Stimulated activated CD8-positive, alpha-beta memory T cell treated with anti-CD3 and anti-CD28 coated beads, Interleukin-2, amount 100 ng/mL, for 48 hours (primary cell): Measurements from ENCODE around the gene COMP.

Experiments
- DNase-seq, 2 donors: peaks; one replicate each; pipeline ENCODE4 v3.0.0-alpha.2; 2020; ENCODE audit warnings: low read depth in 2 of 2

The COMP gene

DNA sequence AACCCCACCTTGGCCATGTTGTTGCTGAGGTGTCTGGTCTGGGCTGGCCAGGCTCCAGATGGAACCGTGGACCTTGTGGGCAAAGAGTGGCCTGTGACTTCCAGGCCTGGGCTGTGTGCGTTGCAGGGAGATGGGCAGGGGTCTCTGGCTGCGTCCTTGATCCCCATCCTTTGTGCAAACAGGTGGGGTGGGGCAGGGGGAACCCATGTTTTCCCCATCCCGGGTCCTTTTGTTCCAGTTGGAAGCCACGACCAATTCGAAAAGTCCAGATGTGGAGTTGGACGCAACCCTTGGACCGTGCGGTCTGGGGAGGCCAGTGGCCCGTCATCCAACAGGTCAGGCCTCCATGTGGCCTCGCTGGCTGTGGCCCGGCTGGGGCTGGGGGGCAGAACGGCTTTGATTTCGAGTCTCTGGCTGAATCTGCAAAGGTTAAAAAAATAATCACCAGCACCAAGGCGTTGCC lies 13.1 kb upstream of the COMP start:
- DNase-seq = no peak

DNA sequence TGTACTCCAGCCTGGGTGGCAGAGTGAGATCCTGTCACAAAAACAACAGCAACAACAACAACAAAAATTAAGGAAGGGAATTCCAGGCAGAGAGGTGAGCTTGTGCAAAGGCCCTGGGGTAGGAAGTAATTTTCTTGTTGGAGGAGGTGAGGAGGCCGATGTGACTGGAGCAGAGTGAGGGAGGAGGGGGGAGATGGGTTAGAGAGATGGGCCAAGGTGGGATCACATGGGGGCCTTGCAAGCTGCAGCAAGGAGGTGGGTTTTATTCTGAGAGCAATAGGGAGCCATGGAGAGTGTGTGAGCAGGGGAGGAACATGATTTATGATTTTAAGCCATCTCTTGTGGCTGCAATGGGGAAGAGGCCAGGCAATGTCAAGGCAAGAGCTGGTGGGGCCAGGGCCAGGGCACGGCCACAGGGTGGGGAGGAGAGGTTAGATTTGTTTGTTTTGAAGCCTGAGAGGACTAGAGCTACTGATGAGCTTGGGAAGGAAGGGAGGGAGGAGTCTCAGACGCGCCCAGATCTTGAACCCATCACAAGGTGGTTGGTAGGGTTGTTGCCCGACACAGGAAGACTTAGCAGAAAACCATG lies 12.5 kb upstream of the COMP start:
- DNase-seq = no peak

- DNase-seq = no peak
Measured at GRCh38 chr19:18802354-18802753, 11.2 kb upstream of the COMP start.

GRCh38 chr19:18800636-18801035 lies 9.5 kb upstream of the COMP start:
- no peak for DNase-seq

DNA sequence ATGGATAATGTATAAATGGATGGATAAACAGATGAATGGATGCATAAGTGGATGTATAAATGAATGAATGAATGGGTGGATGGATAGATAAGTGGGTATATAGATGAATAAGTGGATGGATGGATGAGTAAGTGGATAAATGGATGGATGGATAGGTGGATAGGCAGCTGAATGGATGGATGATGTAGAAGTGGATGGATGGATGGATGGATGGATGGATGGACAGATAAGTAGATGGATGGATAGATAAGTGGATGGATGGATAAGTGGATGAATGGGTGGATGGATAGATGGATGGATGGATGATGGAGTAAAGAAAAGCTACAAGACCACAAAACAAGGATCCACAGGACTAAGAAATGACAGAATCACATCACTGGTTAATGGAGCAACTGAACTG lies 9.0 kb upstream of the COMP start:
- DNase-seq = no peak

DNA sequence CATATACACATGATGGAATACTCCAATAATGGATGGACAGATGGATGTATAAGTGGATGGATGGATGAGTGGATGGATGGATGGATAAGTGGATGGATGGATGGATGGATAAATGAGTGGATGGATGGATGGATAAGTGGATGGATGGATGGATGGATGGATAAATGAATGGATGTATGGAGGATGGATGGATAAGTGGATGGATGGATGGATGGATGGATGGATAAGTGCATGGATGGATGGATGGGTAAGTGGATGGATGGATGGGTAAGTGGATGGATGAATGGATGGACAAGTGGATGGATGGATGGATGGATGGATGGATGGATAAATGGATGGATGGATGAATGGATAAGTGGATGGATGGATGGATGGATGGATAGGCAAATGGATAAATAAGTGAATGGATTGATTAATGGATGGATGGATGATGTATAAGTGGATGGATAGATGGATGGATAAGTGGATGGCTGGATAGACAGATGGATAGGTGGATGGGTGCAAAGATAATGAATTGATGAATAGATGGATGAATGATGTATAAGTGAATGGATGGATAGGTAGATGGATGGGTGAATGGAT lies 8.4 kb upstream of the COMP start:
- no peak for DNase-seq

- no peak for DNase-seq
Measured at GRCh38 chr19:18798384-18799352, 7.6 kb upstream of the COMP start.

DNA sequence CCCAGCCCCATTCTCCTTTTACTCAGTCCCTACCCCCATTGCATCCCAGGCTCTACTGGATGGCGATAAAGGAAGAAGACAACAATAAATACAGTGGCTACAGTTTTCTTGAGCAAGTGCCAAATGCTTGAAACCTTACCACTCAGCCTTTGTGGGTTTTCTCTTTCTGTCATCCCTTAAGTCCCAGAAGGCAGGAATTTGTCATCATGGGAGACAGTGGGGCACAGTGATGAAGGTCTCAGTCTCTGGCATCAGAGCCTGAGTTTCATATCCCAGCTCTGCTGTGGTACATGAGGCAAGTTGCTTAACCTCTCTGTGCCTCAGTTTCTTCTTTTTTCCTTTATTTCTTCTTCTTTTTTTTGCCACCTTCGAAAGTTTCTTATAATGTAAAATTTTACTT lies 5.1 kb upstream of the COMP start:
- no peak for DNase-seq

- no peak for DNase-seq
Measured at GRCh38 chr19:18795540-18795939, 4.4 kb upstream of the COMP start.

DNA sequence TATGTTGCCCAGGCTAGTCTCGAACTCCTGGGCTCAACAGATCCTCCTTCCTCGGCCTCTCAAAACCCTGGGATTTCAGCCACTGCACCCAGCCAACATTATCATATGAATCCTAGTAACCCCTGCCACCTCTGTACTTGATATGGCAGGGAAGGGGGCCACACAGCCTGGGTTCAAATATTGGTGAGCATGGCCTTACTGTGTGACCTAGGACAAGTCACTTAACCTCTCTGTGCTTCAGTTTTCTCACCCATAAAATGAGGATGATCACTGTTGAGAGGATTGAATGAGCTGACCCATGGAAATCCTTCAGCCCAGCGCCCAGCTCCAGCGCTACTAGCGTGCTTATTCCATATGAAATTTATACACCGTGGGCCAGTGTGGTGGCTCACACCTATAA lies 3.6 kb upstream of the COMP start:
- no peak for DNase-seq

DNA sequence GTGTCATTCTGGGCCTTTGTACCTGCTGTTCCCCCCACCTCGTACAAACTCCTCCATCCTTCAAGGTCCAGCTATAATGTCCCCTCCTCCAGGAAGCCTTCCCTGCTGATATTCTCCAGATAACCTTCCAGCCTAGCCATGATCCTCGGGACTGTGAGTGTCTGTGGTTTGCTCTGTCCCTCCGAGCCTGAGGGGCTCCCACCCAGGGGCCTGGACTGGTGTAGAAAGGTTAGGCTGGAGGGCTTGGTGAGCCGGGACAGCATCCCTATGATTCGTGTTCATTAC lies 2.9 kb upstream of the COMP start:
- DNase-seq = no peak

GRCh38 chr19:18793144-18794028 lies 2.3 kb upstream of the COMP start:
- no peak for DNase-seq

GRCh38 chr19:18792661-18793060 lies 1.6 kb upstream of the COMP start:
- DNase-seq = no peak

DNA sequence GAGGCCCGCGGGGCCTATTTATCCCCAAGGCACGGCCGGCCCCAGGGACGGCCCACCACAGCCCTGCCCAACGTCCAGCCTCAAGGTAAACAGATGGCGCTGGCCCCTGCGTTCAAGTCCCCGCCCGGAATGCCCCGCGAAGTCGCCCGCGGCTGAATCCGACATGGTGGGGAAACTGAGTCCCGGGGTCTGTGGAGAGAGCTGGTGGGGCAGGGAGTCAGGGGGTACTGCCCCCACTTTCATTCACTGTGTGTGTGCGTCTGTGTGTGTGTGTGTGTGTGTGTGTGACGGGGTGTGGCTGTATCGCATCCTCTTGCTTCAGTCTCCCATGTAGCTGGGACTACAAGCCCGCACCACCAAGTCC lies 192 bp upstream of the COMP start:
- no peak for DNase-seq

DNA sequence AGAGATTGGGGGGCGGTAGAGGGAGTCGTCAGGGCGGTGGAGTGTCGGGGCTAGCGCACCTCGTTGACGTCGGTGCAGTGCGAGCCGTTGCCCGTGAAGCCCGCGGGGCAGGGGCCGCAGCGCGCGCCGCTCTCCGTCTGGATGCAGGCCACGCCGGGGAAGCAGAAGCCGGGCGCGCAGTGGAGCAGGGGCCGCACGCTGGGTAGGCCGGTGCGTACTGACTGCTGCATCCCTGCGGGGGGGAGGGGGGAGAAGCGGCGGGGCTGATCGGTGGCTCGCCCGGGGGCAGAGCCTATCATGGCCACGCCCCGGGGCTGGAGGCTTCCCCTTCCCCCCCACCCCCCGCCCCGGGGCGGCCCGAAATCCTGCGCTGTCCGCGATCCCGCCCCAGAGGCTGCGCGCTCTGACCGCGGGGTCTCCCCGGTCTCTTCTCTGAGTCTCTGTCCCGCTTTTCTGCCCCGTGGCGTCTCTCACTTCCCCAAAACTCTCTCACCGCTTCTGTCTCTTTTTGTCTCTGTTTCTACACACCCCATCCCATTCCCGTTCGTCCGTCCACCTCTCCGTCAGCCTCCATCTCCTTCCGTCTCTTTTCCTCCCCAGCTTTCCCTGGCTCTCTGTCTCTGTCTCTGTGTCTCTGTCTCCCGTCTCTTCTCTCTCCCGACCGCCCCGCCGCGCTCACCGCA lies 1.1 kb downstream of the COMP start:
- no peak for DNase-seq

DNA sequence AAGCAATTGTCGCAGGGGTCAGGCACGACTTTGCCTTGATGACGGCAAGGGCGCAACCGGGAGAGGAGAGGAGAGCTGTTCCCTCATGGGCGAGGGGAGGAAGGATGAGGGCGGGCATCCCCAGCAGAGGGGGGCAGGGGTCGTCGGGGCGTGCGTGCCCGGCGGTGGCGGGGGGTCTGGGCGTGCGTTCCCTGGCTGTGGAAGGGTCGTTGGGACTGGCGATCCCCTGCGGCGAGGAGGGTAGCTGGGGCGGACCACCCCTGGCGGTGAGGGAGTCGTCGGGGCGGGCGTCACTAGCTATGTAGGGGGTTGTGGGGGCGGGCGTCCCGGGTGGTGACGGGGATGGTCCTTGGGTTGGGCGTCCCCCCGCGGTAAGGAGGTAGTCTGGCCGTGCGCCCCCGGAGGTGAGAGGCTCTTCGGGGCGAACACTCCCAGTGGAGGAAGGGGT lies 1.7 kb downstream of the COMP start:
- DNase-seq = no peak

DNA sequence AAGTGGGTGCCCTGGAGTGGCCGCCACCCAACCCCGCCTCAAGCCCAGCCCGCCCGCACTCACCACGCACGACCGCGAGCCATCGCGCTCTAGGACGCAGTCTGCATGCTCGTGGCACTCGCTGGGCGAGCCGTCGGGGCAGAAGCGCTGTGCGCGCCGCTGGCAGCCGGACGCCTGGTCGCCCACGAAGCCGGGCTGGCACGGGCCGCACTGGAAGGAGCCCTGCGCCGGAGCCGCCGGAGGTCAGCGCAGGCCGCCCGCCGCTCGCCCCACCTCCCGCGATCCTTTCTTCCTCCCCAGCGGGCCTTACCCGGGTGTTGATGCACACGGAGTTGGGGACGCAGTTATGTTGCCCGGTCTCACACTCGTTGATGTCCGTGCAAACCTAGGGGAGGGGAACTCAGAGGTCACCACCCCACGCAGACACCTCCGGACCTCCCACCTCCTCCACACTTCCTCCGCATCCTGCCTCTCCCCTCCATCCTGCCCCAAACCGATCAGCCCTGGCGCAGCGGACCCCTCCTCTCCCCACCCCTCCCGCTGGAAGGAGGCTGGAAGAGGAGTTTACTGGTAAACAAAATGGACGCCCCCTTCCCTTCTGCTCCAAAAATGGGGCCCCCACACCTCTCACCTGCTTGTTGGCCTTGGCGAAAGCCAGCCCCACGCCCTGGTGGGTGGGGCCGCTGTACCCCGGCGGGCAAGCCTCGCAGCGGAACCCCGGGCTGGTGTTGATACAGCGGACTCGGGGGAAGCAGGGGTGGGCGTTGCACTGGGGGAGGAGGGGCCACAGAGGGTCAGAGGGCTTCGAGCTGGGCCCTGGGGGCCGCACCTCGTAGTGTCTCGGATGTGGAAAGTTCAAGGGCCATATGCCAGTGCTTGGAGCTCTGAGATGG lies 2.3 kb downstream of the COMP start:
- no peak for DNase-seq

DNA sequence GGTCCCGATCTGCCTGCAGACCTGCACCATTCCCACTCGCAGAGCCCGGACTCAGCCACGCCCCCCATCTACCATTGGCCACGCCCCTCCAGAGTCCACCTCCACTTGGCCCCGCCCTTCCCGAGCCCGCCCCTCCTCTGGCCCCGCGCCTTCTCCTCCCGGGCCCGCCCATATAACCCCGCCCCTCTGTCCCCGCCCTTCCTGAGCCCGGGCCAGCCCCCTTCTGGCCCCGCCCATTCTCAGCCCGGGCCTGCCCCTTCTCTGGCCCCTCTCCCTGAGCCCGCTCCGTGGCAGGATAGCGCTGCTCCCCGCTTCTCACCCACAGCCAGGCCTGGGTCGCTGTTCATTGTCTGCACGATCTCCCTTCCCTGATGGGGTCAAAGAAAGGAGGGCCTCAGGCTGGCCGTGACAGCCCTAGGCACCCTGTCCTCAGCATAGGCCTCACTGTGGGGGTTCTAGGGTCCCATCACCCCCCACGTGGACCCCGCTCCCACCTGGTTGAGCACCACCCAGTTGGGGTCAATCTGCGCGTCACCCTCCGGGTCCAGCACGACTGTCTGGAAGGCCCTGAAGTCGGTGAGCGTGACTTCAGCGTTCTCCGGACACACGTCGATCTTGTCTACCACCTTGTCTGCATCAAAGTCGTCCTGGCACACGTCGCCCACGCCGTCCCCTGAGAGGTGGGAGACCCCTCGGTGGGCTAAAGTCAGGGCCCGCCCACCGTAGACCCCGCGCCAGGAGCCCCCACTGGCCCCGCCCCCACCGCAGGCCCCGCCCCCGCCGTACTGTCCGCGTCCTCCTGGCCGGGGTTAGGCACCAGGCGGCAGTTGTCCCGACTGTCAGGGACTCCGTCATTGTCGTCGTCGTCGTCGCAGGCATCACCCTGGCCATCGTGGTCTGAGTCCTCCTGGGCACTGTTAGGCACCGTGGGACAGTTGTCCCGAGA lies 5.7 kb downstream of the COMP start:
- peak; percentile 70 to 86 for DNase-seq

DNA sequence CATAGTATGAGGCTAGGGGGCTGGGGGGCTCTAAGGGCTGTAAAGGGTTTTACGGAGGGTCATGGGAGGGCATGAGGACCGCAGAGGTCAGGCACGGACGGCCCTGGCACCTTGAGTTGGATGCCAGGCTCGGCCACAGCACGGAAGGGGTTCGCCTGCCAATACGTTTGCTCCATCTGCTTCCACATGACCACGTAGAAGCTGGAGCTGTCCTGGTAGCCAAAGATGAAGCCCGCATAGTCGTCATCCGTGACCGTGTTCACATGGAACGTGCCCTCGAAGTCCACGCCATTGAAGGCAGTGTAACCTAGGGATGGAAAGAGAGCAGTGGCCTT lies 6.4 kb downstream of the COMP start:
- no peak for DNase-seq
